ENCODE measurements around the gene KIAA1328. TPM values are rescaled to one million over a fixed set of nuclear protein-coding genes. Genes with fewer than 3 reads are reported as not detected.

The KIAA1328 gene
- total RNA-seq, 1 experiment from 2014 or later = 6.2 TPM

DNA sequence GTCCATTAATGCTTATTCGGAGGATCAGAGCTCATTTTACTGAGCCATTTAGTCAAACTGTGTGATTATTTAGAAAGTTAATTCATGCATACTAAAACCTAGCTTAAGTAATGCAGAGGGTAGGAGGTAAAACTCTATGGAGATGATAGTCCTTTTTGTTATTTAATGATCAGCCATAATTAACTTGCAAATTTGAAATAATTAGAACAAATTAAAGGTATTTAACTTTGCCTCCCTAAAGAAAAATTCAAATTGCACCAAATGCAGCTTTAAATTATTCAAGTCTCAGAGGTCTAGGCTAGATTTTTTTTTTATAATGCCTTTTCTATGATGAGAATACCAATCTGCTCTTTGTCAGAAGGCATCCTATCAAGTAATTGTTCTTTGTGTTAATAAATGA lies 310.9 kb downstream of the KIAA1328 start:
- CTCF ChIA-PET = no interaction called here
- Histone ChIP-seq H3K9me3 (ENCODE audit: control insufficient read depth, insufficient read depth, low read depth, low read length) (no peaks in the 10 kb centered on the region), H3K4me3 (ENCODE audit: low read depth in 2 of 2, low read length in 2 of 2) (no peak overlapping the region), H3K27ac (ENCODE audit: low read length) (no peak overlapping the region), H3K27me3 (ENCODE audit: control insufficient read depth, insufficient read depth, low read length) (no peaks in the 10 kb centered on the region), H3K36me3 (ENCODE audit: control insufficient read depth, insufficient read depth, low read length) (no peaks in the 10 kb centered on the region), H3K4me1 (ENCODE audit: control insufficient read depth, insufficient read depth, low read length) (no peaks in the 10 kb centered on the region)
- POLR2A ChIA-PET = no interaction called here
- intact Hi-C loops (cut with micrococcal nuclease; ENCODE audit: unreplicated experiment) (no loop called here), in situ Hi-C loops (cut with HindIII; ENCODE audit: low pct_unique_long_range_greater_than_20kb, low sequenced_read_pairs) (no loop called here)
- TF ChIP-seq, protein P1, sequence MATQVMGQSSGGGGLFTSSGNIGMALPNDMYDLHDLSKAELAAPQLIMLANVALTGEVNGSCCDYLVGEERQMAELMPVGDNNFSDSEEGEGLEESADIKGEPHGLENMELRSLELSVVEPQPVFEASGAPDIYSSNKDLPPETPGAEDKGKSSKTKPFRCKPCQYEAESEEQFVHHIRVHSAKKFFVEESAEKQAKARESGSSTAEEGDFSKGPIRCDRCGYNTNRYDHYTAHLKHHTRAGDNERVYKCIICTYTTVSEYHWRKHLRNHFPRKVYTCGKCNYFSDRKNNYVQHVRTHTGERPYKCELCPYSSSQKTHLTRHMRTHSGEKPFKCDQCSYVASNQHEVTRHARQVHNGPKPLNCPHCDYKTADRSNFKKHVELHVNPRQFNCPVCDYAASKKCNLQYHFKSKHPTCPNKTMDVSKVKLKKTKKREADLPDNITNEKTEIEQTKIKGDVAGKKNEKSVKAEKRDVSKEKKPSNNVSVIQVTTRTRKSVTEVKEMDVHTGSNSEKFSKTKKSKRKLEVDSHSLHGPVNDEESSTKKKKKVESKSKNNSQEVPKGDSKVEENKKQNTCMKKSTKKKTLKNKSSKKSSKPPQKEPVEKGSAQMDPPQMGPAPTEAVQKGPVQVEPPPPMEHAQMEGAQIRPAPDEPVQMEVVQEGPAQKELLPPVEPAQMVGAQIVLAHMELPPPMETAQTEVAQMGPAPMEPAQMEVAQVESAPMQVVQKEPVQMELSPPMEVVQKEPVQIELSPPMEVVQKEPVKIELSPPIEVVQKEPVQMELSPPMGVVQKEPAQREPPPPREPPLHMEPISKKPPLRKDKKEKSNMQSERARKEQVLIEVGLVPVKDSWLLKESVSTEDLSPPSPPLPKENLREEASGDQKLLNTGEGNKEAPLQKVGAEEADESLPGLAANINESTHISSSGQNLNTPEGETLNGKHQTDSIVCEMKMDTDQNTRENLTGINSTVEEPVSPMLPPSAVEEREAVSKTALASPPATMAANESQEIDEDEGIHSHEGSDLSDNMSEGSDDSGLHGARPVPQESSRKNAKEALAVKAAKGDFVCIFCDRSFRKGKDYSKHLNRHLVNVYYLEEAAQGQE (IDR thresholded peaks at IDR 0.05; ENCODE audit: insufficient read depth in 1 of 2, low read depth in 2 of 2, low read length in 1 of 2) = no peak
- no peak for TF ChIP-seq SIN3A (IDR thresholded peaks at IDR 0.05; ENCODE audit: borderline replicate concordance, insufficient read depth, low read depth, low read length)
- TF ChIP-seq TCF7L2 (IDR thresholded peaks at IDR 0.05; ENCODE audit: low read depth, low read length) = no peak
- TF ChIP-seq, protein P2, sequence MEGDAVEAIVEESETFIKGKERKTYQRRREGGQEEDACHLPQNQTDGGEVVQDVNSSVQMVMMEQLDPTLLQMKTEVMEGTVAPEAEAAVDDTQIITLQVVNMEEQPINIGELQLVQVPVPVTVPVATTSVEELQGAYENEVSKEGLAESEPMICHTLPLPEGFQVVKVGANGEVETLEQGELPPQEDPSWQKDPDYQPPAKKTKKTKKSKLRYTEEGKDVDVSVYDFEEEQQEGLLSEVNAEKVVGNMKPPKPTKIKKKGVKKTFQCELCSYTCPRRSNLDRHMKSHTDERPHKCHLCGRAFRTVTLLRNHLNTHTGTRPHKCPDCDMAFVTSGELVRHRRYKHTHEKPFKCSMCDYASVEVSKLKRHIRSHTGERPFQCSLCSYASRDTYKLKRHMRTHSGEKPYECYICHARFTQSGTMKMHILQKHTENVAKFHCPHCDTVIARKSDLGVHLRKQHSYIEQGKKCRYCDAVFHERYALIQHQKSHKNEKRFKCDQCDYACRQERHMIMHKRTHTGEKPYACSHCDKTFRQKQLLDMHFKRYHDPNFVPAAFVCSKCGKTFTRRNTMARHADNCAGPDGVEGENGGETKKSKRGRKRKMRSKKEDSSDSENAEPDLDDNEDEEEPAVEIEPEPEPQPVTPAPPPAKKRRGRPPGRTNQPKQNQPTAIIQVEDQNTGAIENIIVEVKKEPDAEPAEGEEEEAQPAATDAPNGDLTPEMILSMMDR (IDR thresholded peaks at IDR 0.05) = no peak
- no peak for TF ChIP-seq POLR2AphosphoS5 (IDR thresholded peaks at IDR 0.05; ENCODE audit: low read depth, low read length)
- no TSS peak for BruUV-seq (replicated peaks)
- DNase-seq (ENCODE audit: low read depth, low spot score) (no peak), ATAC-seq (no peak)

DNA sequence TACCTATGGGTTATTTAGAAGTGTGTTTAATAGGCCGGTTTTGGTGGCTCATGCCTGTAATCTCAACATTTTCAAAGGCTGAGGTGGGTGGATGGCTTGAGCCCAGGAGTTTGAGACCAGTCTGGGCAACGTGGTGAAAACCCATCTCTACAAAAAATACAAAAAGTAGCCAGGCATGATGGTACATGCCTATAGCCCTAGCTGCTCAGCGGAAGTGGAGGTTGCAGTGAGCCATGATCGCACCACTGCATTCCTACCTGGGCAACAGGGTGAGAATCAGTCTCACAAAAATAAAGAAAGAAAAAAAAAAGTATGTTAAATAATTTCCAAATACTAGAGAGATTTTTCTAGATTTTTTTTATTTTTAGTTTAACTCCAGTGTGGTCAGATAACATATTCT lies 316.0 kb downstream of the KIAA1328 start:
- Histone ChIP-seq H3K27me3 (ENCODE audit: control insufficient read depth, insufficient read depth, low read length) (no peaks in the 10 kb centered on the region), H3K9me3 (ENCODE audit: control insufficient read depth, insufficient read depth, low read depth, low read length) (no peaks in the 10 kb centered on the region), H3K4me1 (ENCODE audit: control insufficient read depth, insufficient read depth, low read length) (no peaks in the 10 kb centered on the region), H3K4me3 (ENCODE audit: low read depth in 2 of 2, low read length in 2 of 2) (no peak overlapping the region), H3K36me3 (ENCODE audit: control insufficient read depth, insufficient read depth, low read length) (no peaks in the 10 kb centered on the region), H3K27ac (ENCODE audit: low read length) (no peak overlapping the region)
- no TSS peak for BruUV-seq (replicated peaks)
- no peak for TF ChIP-seq POLR2AphosphoS5 (IDR thresholded peaks at IDR 0.05; ENCODE audit: low read depth, low read length)
- TF ChIP-seq, protein P1 (IDR thresholded peaks at IDR 0.05; ENCODE audit: insufficient read depth in 1 of 2, low read depth in 2 of 2, low read length in 1 of 2) = no peak
- TF ChIP-seq SIN3A (IDR thresholded peaks at IDR 0.05; ENCODE audit: borderline replicate concordance, insufficient read depth, low read depth, low read length) = no peak
- no peak for TF ChIP-seq TCF7L2 (IDR thresholded peaks at IDR 0.05; ENCODE audit: low read depth, low read length)
- TF ChIP-seq, protein P2 (IDR thresholded peaks at IDR 0.05) = no peak
- in situ Hi-C loops (cut with HindIII; ENCODE audit: low pct_unique_long_range_greater_than_20kb, low sequenced_read_pairs) (no loop called here), intact Hi-C loops (cut with micrococcal nuclease; ENCODE audit: unreplicated experiment) (no loop called here)
- POLR2A ChIA-PET = no interaction called here
- DNase-seq (ENCODE audit: low read depth, low spot score) (no peak), ATAC-seq (no peak)
- CTCF ChIA-PET = no interaction called here
